Measurements from ENCODE around the gene PCSK2. TPM values are rescaled to one million over a fixed set of nuclear protein-coding genes. Genes with fewer than 3 reads are reported as not detected.

The PCSK2 gene
- total RNA-seq, 1 experiment from 2014 or later, result not detected

DNA sequence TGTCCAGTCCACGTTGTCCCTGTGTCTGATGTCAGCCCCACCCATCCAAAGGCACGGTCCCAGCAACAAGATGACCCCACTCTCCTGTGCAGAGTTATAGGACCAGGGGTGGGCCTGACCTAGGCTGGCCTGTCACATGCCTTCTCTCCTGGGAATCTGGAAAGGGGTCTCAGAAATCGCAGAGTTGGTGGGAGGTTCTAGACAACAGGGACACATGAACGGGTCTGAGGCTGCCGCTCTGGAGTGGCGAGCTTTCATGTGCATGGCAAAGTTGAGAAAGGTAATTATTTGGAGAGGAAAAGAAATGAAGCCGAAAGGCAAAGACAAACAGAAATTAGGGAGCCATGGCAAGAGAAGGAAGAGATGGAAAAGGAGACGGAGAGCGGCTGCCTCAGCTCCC is 274.9 kb downstream of the PCSK2 start:
- Mint-ChIP-seq H3K4me1 (ENCODE audit: insufficient read depth, unreplicated experiment) (peaks cover 23% of the 10 kb centered on the region), H3K36me3 (ENCODE audit: insufficient read depth, unreplicated experiment) (no peaks in the 10 kb centered on the region), H3K27ac (ENCODE audit: low read depth, unreplicated experiment) (no peak overlapping the region), H3K4me3 (ENCODE audit: unreplicated experiment) (no peak overlapping the region), H3K9me3 (ENCODE audit: unreplicated experiment) (no peaks in the 10 kb centered on the region), H3K27me3 (ENCODE audit: insufficient read depth, unreplicated experiment) (no peaks in the 10 kb centered on the region)
- TF ChIP-seq, protein P1, sequence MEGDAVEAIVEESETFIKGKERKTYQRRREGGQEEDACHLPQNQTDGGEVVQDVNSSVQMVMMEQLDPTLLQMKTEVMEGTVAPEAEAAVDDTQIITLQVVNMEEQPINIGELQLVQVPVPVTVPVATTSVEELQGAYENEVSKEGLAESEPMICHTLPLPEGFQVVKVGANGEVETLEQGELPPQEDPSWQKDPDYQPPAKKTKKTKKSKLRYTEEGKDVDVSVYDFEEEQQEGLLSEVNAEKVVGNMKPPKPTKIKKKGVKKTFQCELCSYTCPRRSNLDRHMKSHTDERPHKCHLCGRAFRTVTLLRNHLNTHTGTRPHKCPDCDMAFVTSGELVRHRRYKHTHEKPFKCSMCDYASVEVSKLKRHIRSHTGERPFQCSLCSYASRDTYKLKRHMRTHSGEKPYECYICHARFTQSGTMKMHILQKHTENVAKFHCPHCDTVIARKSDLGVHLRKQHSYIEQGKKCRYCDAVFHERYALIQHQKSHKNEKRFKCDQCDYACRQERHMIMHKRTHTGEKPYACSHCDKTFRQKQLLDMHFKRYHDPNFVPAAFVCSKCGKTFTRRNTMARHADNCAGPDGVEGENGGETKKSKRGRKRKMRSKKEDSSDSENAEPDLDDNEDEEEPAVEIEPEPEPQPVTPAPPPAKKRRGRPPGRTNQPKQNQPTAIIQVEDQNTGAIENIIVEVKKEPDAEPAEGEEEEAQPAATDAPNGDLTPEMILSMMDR (IDR thresholded peaks at IDR 0.05; ENCODE audit: unreplicated experiment), result no peak
- DNase-seq (ENCODE audit: unreplicated experiment), result no peak
- ChIA-PET CTCF (interaction anchor here (0.6 to 2.0 kb wide), 4 partner anchors 116 to 698 kb away, joined by 3 to 6 read pairs (median 4); no protein-coding TSS in a partner anchor), POLR2A (no interaction called here)
- BruUV-seq (replicated peaks), result no TSS peak
- intact Hi-C loops (cut with micrococcal nuclease), result no loop called here

DNA sequence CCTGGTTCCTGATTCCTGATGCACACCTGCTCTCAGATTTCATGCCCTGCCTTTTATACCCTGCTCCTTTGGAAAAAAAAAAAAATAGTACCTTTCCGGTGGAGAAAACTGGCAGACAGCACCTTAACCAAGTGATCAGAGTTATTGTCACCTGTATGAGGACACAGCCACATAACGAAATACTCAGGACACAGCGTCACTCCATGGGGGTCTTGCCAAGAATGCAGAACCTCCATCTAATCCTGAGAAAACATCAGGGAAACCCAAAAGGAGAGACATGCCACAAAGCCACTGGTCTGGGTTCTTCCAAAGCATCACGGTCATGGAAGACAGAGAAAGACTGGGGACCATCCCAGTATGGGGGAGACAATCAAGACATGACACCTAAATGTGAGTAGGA is 275.3 kb downstream of the PCSK2 start:
- Mint-ChIP-seq H3K36me3 (ENCODE audit: insufficient read depth, unreplicated experiment) (no peaks in the 10 kb centered on the region), H3K27me3 (ENCODE audit: insufficient read depth, unreplicated experiment) (no peaks in the 10 kb centered on the region), H3K4me1 (ENCODE audit: insufficient read depth, unreplicated experiment) (peaks cover 23% of the 10 kb centered on the region), H3K9me3 (ENCODE audit: unreplicated experiment) (no peaks in the 10 kb centered on the region), H3K4me3 (ENCODE audit: unreplicated experiment) (no peak overlapping the region), H3K27ac (ENCODE audit: low read depth, unreplicated experiment) (no peak overlapping the region)
- TF ChIP-seq, protein P1 (IDR thresholded peaks at IDR 0.05; ENCODE audit: unreplicated experiment), result no peak
- ChIA-PET CTCF (interaction anchor here (0.6 to 4.7 kb wide), 4 partner anchors 116 to 698 kb away, joined by 3 to 99 read pairs (median 41); no protein-coding TSS in a partner anchor), POLR2A (no interaction called here)
- no peak for DNase-seq (ENCODE audit: unreplicated experiment)
- no TSS peak for BruUV-seq (replicated peaks)
- intact Hi-C loops (cut with micrococcal nuclease), result no loop called here

DNA sequence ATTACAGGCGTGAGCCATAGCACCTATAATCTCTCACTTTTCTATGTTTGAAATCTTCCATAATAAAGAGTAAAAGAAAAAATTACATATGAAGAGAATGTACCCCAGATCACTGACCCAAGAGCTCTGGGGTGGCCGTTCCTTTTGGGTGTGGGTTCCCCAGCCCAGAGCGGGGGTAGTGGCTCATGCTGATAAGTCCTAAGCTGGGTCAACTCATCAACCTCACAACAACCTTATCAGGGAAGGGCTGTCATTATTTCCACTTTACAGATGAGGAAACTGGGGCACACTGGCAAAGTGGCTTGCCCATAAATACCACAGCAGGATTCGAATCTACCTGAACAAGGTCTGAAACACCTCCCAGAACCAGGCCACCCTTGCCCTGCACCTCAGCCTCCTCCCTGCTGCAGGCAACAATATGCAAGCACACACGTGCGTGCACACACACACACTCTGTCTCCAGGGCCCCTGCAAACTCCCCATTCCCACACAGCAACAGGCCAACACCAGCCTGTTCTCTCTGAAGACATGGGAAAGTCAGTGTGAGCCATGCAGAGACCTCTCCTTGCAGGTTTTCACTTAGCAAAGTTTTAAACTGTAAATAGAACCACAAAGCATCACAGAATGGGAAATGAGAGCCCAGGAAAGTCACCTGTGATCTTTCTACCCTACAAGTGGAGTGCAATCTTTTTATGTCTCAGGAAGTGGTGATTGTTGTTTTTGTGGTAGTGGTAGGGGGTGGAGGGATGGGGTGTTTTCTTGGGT is 276.6 kb downstream of the PCSK2 start:
- no peak for DNase-seq (ENCODE audit: unreplicated experiment)
- H3K9me3 Mint-ChIP-seq (ENCODE audit: unreplicated experiment), result no peaks in the 10 kb centered on the region
- ChIA-PET CTCF (interaction anchor here (0.5 to 4.7 kb wide), 38 partner anchors 10 to 910 kb away, joined by 3 to 99 read pairs (median 6); partner anchors contain the start of genes BFSP1 and DSTN), POLR2A (interaction anchor here (3.1 kb wide), 1 partner anchor 465 kb away, joined by 40 read pairs; the partner anchor contains the start of genes MGME1 and SNX5)
- BruUV-seq (replicated peaks), result no TSS peak
- peaks cover 22% of the 10 kb centered on the region for H3K4me1 Mint-ChIP-seq (ENCODE audit: insufficient read depth, unreplicated experiment)
- H3K27me3 Mint-ChIP-seq (ENCODE audit: insufficient read depth, unreplicated experiment), result no peaks in the 10 kb centered on the region
- TF ChIP-seq, protein P1 (IDR thresholded peaks at IDR 0.05; ENCODE audit: unreplicated experiment), result no peak
- no peaks in the 10 kb centered on the region for H3K36me3 Mint-ChIP-seq (ENCODE audit: insufficient read depth, unreplicated experiment)
- no peak overlapping the region for H3K27ac Mint-ChIP-seq (ENCODE audit: low read depth, unreplicated experiment)
- intact Hi-C loops (cut with micrococcal nuclease), result loop anchor here (2.0 kb wide), 4 partner anchors 33 to 773 kb away; partner anchors contain the start of gene DSTN
- H3K4me3 Mint-ChIP-seq (ENCODE audit: unreplicated experiment), result no peak overlapping the region

Measured in MCF 10A (cell line).